GM23338 (cell line): Measurements from ENCODE around the gene CHCHD10. TPM values are rescaled to one million over a fixed set of nuclear protein-coding genes. Genes with fewer than 3 reads are reported as not detected.

Experiments used
- ATAC-seq: fragments of 200-7000 bp; cut with Tn5 transposase; 3 replicates; pipeline ENCODE4 v1.9.1; 2020
- DNase-seq: peaks from one replicate; pipeline ENCODE4 v3.0.0-alpha.2; 2015; ENCODE audit warnings: low spot score
- H2AFZ ChIP-seq: fragments of 200-600 bp; sonication (generic); 2 replicates; pipeline ENCODE4 v1.8.0; 2016; ENCODE audit warnings: antibody characterized with exemption, mild to moderate bottlenecking, moderate library complexity
- H3F3A ChIP-seq: fragments of 200-600 bp; sonication (generic); replicated peaks from 2 replicates; pipeline ENCODE4 v1.8.0; 2017; ENCODE audit warnings: antibody characterized with exemption, mixed run types, low read depth
- H3K27ac ChIP-seq: fragments of 200-600 bp; sonication (generic); 2 replicates; pipeline ENCODE4 v1.6.1; 2016; ENCODE audit warnings: low read depth
- H3K27me3 ChIP-seq: fragments of 200-600 bp; sonication (generic); 2 replicates; pipeline ENCODE4 v1.8.0; 2016; ENCODE audit warnings: mild to moderate bottlenecking, mixed run types, moderate library complexity; ENCODE audit not compliant: insufficient read depth
- H3K36me3 ChIP-seq: fragments of 200-600 bp; sonication (generic); 2 replicates; pipeline ENCODE4 v1.8.0; 2016; ENCODE audit warnings: mild to moderate bottlenecking; ENCODE audit not compliant: insufficient read depth
- H3K4me1 ChIP-seq: fragments of 200-600 bp; sonication (generic); 2 replicates; pipeline ENCODE4 v1.8.0; 2016; ENCODE audit warnings: mild to moderate bottlenecking, moderate library complexity; ENCODE audit not compliant: insufficient read depth
- H3K4me2 ChIP-seq: fragments of 200-600 bp; sonication (generic); 2 replicates; pipeline ENCODE4 v1.7.1; 2017; ENCODE audit warnings: mixed run types
- H3K4me3 ChIP-seq: fragments of 200-600 bp; sonication (generic); 2 replicates; pipeline ENCODE4 v1.6.1; 2016; ENCODE audit warnings: mixed run types
- H3K79me2 ChIP-seq: fragments of 200-600 bp; sonication (generic); replicated peaks from 2 replicates; pipeline ENCODE4 v1.8.0; 2017; ENCODE audit warnings: mild to moderate bottlenecking; ENCODE audit not compliant: insufficient read depth
- H3K9me2 ChIP-seq: fragments of 200-600 bp; sonication (generic); 2 replicates; pipeline ENCODE4 v1.8.0; 2017; ENCODE audit not compliant: insufficient read depth
- H4K20me1 ChIP-seq: fragments of 200-600 bp; sonication (generic); replicated peaks from 2 replicates; pipeline ENCODE4 v1.8.0; 2017; ENCODE audit warnings: mild to moderate bottlenecking; ENCODE audit not compliant: insufficient read depth
- H3K27ac Mint-ChIP-seq: 2 replicates; pipeline ENCODE4 v1.8.0; 2020; ENCODE audit warnings: inconsistent platforms, mild to moderate bottlenecking, moderate library complexity, mixed read lengths
- H3K27me3 Mint-ChIP-seq: 3 replicates; pipeline ENCODE4 v1.8.0; 2022; ENCODE audit warnings: low read depth, mild to moderate bottlenecking, moderate library complexity, mixed read lengths, inconsistent platforms; ENCODE audit not compliant: insufficient read depth, poor library complexity
- H3K36me3 Mint-ChIP-seq: 3 replicates; pipeline ENCODE4 v1.8.0; 2021; ENCODE audit warnings: low read depth, mild to moderate bottlenecking, inconsistent platforms, moderate library complexity, mixed read lengths
- H3K4me1 Mint-ChIP-seq: 3 replicates; pipeline ENCODE4 v1.8.0; 2020; ENCODE audit warnings: mild to moderate bottlenecking, inconsistent platforms, mixed read lengths
- H3K4me3 Mint-ChIP-seq: 3 replicates; pipeline ENCODE4 v1.8.0; 2021; ENCODE audit warnings: moderate library complexity, mild to moderate bottlenecking, inconsistent platforms, mixed read lengths
- H3K9me3 Mint-ChIP-seq: 3 replicates; pipeline ENCODE4 v1.8.0; 2020; ENCODE audit warnings: moderate library complexity, mild to moderate bottlenecking, inconsistent platforms, mixed read lengths
- CTCF ChIP-seq, 2 experiments: fragments of 200-600 bp in 1 of 2; sonication (generic) in 1 of 2; conservative IDR thresholded peaks; 2 replicates each; pipeline versions ENCODE4 v1.5.1 to v1.6.1; 2016 to 2017; ENCODE audit warnings: antibody characterized with exemption in 2 of 2, low read depth in 2 of 2, mild to moderate bottlenecking in 2 of 2, moderate library complexity in 1 of 2
- EZH2 ChIP-seq: fragments of 200-600 bp; sonication (generic); IDR thresholded peaks from one replicate; pipeline ENCODE4 v1.8.0; 2017; ENCODE audit warnings: antibody characterized with exemption, mild to moderate bottlenecking, low read depth; ENCODE audit not compliant: unreplicated experiment
- EZH2phosphoT487 ChIP-seq: fragments of 200-600 bp; sonication (generic); IDR thresholded peaks from one replicate; pipeline ENCODE4 v1.8.1; 2018; ENCODE audit warnings: antibody characterized with exemption; ENCODE audit not compliant: unreplicated experiment
- JUNB ChIP-seq: IDR thresholded peaks from one replicate; pipeline ENCODE4 v1.6.1; 2016; ENCODE audit warnings: antibody characterized with exemption; ENCODE audit not compliant: unreplicated experiment
- NANOG ChIP-seq: IDR thresholded peaks from 2 replicates; pipeline ENCODE4 v1.6.1; 2016; ENCODE audit warnings: antibody characterized with exemption, borderline replicate concordance
- POLR2AphosphoS5 ChIP-seq: IDR thresholded peaks from 2 replicates; pipeline ENCODE4 v1.6.1; 2016; ENCODE audit warnings: antibody characterized with exemption, low read depth
- REST ChIP-seq: IDR thresholded peaks from one replicate; pipeline ENCODE4 v1.6.1; 2018; ENCODE audit warnings: antibody characterized with exemption; ENCODE audit not compliant: unreplicated experiment
- STAT1 ChIP-seq: IDR thresholded peaks from one replicate; pipeline ENCODE4 v1.6.1; 2016; ENCODE audit warnings: antibody characterized with exemption; ENCODE audit not compliant: unreplicated experiment
- ZNF114 ChIP-seq: fragments of 250-450 bp; sonication (Bioruptor Pico); IDR thresholded peaks from 2 replicates; pipeline ENCODE4 v1.5.0; 2020; ENCODE audit warnings: mild to moderate bottlenecking, moderate library complexity
- polyA plus RNA-seq: library from polyadenylated mRNA; unstranded; fragments of >200 nt; fragmentation: Nextera tagmentation; extraction: Ambion mirVana; gene quantifications from 2 replicates; pipeline ENCODE4 v1.2.1, GENCODE V29; 2016
- total RNA-seq: library from RNA; depleted of rRNA; stranded (reverse); fragments of >200 nt; shearing (Covaris generic); gene quantifications from 2 replicates; pipeline ENCODE4 v1.2.3, GENCODE V29; 2014

Gene CHCHD10
- total and polyA plus RNA-seq, 2 experiments from 2014 or later, result 11.4 to 101 TPM

- no peaks in the 10 kb centered on the region for H3K36me3 Mint-ChIP-seq
Measured at GRCh38 chr22:23753385-23753784, 14.4 kb downstream of the CHCHD10 start.

More at GRCh38 chr22:23753385-23753784, 14.4 kb downstream of the CHCHD10 start:
- Histone ChIP-seq H3F3A (0 out of 2 replicates have a peak, but pooled peaks cover 5% of the 10 kb centered on the region), H3K9me2 (no peaks in the 10 kb centered on the region), H3K4me3 (no peak overlapping the region), H3K36me3 (no peaks in the 10 kb centered on the region), H3K4me2 (no peak overlapping the region), H3K79me2 (no peaks in the 10 kb centered on the region; the same call in 1 of the 2 replicates), H2AFZ (no peak overlapping the region), H3K27ac (no peak overlapping the region), H3K4me1 (peaks cover 18% of the 10 kb centered on the region), H4K20me1 (no peaks in the 10 kb centered on the region), H3K27me3 (no peaks in the 10 kb centered on the region)
- ATAC-seq (no peak), DNase-seq (no peak)
- TF ChIP-seq STAT1 (no peak), POLR2AphosphoS5 (no peak), NANOG (no peak), REST (no peak), EZH2phosphoT487 (no peak), JUNB (no peak), CTCF (conservative IDR thresholded peaks at IDR 0.05; ENCODE audit: low read depth in 2 of 2) (no peak), ZNF114 (no peak), EZH2 (no peak)
- H3K4me3 Mint-ChIP-seq, result no peak overlapping the region
- H3K27ac Mint-ChIP-seq, result no peak overlapping the region
- peaks cover 34% of the 10 kb centered on the region for H3K4me1 Mint-ChIP-seq
- no peaks in the 10 kb centered on the region for H3K9me3 Mint-ChIP-seq
- H3K27me3 Mint-ChIP-seq, result peaks cover 13% of the 10 kb centered on the region
